Right ventricle myocardium inferior (tissue), 1 donor: ENCODE results near the gene RPH3AL. TPM values are rescaled to one million over a fixed set of nuclear protein-coding genes. Genes with fewer than 3 reads are reported as not detected.

Source experiments
- ATAC-seq: fragments of 200-7000 bp; cut with Tn5 transposase; one replicate; pipeline ENCODE4 v1.9.1; 2020; ENCODE audit warnings: mild to moderate bottlenecking, moderate library complexity
- DNase-seq: peaks from one replicate; pipeline ENCODE4 v3.0.0; 2021; ENCODE audit errors: missing footprints
- intact Hi-C: fragments of 100-400 bp; cut with DNase I; formaldehyde crosslinking; loops from one replicate; pipeline ENCODE4 v1.11.0; 2022
- total RNA-seq: library from RNA; stranded (reverse); fragmentation: NEBNext Ultra II Directional; extraction: Animal tissue kit (Norgen Biotek cat#: 25700); gene quantifications from one replicate; pipeline ENCODE4 v1.2.1, GENCODE V29; 2021
- donor health status: DM: no; HTN: yes; CAD: no; lungs with severe emphysema.

Gene RPH3AL
- total RNA-seq, 1 donor from 2014 or later, result 3.6 TPM

DNA sequence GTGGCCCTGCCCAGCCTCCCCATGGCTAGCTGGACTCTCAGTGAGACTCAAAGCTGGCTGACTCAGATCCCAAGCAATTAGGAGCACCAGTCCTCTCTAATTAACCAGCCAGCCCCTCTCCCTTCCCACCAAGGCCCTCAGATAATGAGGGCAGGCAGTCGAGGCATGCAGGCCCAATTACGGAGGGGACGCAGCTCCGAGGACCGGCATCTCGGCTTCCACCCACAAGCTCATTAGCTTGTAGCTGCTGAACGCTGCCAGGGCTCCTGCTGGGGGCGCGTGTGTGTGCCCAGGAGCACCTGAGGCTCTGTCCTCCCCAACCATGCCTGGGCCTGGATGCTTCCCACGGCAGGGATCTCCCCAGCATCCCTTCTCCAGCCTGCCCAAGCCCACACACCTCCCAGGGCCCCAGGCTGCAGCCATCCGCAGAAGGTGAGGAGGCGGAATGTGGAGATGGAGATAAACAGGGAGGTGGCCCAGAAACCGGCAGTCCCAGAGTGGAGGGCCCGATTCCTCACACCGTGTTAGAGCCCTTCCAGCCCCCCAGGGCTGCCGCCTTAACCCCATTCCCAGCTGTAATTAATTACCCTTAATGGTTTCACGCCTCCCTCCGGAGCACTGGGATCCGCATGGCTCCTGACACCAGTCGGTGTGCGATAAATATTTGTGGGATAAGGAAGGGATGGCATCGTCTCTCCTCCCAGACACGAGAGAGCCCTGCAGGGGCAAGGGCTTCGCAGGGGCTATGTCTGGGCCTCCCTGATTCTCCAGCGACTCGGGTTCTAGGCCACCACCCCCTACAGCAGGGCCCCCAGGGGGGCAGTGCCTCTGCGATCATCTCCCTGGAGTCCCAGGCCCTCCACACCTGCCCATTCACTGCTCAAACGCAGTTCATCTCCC, 42.2 kb downstream of the RPH3AL start:
- ATAC-seq, result no peak
- DNase-seq, result peak; percentile 40
- intact Hi-C loops, result no loop called here

DNA sequence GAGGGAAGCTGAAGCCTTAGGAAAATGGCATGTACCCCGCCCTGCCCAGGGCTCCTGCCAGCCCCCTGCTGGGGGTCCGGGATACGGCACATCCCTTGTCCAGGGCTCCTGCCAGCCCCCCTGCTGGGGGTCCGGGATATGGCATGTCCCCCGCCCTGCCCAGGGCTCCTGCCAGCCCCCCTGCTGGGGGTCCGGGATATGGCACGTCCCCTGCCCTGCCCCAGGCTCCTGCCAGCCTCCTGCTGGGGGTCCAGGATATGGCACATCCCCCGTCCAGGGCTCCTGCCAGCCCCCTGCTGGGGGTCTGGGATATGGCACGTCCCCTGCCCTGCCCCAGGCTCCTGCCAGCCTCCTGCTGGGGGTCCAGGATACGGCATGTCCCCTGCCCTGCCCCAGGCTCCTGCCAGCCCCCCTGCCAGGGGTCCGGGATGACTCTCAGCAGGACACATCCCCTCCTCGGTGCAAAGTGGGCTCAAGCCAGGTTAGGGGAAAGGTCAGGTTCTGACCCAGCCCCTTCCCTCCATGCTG, 43.2 kb downstream of the RPH3AL start:
- DNase-seq (peak; percentile 42), ATAC-seq (no peak)
- intact Hi-C loops, result loop anchor here (5.0 kb wide), 1 partner anchor 127 kb away; the partner anchor contains the start of gene DOC2B

DNA sequence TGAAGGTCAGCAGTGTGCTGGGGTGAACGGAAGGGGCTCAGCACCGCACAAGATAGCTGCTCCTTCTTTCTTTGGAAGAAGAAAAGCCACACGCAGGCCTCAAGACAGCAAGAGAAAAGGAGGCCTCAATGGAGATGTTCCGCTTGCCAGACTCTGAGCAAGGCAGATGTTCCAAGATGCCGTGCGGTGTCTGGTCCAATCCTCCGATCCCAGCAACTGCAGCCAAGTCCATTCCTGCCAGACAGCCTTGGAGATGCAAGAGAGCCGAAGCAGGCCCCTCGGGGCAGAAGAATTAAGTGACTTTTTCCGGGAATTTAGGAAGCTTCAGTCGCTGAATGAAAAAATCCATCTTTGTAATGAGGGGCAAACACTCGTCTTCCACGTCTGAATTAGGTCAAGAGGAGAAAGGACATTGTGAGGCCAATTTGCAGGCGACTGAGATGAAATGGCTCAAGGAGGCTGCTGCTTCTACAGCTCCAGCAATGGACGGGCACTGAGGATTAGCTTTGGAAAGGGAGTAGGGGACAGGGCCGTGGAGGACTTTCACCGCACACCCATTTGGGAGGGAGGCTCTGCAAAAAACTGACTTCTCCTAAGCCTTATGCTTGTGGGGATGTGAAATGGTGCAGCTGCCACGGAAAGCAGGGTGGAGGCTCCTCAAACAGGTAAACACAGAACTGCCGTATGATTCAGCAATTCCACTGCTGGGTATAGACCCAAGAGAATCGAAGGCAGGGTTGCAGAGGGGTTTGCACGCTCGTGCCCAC, 44.7 kb downstream of the RPH3AL start:
- intact Hi-C loops, result loop anchor here (5.0 kb wide), 1 partner anchor 126 kb away; the partner anchor contains the start of gene DOC2B
- ATAC-seq (peak; percentile 78), DNase-seq (peak; percentile 76)

DNA sequence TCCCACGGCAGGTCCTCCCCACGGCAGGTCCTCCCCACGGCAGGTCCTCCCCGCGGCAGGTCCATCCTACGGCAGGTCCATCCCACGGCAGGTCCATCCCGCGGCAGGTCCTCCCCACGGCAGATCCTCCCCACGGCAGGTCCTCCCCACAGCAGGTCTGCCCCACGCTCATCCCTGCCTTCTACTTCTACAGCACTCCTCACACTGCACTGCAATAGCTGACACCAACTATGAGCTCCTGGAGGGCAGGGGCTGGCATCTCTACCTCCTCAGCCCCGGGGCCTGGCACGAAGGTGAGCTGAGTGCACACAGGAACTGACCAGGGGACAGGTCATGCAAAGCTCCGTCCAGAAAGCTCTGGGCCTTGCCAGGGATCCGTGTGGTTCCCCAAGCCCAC, 45.3 kb downstream of the RPH3AL start:
- DNase-seq (peak; percentile 50), ATAC-seq (no peak)
- intact Hi-C loops, result loop anchor here (5.0 kb wide), 1 partner anchor 125 kb away; the partner anchor contains the start of gene DOC2B

DNA sequence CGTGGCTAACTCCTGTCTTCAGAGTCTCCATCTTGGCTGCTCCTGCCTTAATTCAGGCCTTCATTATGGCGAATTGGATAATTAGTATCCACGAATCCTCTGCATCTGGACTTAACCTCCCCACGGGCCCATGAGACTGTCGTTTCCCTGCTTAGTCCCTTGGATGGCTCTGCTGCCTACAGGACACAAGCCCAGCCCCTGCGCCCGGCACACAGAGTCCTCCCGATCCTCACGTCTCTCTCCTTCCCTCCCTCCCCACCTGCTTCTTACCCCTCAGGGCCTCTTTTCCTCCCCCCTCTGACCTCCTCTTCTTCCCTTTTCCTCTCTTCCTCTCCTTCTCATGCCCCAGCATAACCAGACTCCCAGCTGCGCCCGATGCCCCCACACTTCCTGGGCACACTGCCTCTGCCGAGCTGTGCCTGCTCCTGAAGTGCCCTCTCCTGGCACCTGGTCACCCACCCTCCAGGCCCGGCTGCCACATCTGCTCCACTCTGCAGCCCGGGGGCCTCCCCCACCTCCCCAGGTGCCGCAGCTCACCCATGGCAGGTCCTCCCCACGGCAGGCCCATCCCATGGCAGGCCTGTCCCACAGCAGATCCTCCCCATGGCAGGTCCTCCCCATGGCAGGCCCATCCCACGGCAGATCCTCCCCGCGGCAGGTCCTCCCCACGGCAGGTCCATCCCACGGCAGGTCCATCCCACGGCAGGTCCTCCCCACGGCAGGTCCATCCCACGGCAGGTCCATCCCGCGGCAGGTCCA, 45.9 kb downstream of the RPH3AL start:
- DNase-seq (peak; percentile 40), ATAC-seq (no peak)
- intact Hi-C loops, result loop anchor here (5.0 kb wide), 1 partner anchor 124 kb away; the partner anchor contains the start of gene DOC2B

DNA sequence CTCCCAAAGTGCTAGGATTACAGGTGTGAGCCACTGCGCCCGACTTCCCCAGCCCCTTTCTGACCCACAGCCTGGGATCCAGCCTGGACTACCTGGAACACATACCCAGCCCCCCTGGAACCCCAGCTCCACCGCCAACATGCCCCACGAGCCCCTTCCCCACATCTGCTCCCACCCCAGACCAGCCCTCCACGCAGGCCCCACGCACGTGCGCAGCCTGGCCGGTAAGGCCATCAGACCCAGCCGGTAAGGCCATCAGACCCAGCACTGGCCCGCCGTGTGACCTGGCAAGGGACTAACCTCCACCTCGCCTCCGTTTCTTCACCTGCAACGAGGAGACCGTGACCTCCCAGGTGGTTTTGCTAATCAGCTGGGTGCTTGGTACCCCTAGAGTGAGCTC, 46.5 kb downstream of the RPH3AL start:
- intact Hi-C loops, result loop anchor here (5.0 kb wide), 1 partner anchor 124 kb away; the partner anchor contains the start of gene DOC2B
- DNase-seq, result peak; percentile 5

DNA sequence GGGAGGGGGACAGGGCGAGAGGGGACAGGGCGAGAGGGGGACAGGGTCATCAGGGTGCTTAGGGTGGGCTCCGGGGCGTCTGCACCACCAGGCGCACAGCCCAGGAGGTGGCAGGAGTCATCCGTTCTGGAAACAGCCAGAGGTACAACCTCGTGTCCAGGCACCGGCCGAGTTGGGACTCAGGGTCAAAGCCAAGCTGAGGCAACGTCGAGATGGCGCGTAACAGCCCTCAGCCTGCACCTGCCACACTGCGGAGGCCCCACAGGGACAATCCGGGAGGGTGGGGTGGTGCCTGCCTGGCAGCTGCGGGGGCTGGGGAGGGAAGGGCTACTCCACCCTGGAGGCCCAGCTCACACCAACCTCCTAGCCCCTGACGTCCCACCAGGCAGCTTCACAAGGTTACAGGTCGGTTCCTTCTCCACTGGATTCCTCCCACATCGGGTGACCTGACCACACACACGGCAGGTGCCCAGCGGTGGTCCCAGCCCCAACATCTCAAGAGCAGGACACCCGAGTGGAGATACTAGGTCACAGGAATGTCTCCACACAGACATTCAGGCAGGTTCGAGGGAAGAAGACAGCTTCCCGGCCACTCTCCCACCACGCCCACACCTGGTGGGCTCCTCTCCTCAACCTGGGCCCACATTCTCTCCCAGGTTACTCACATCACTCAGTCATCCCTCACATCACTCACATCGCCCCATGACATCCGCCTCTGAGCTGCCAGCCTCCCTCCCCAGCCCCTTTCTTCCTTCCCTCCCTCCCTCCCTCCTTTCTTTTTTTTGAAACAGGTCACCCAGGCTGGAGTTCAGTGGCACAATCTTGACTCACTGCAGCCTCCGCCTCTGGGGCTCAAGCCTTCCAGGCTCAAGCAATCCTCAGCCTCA, 47.3 kb downstream of the RPH3AL start:
- intact Hi-C loops, result loop anchor here (5.0 kb wide), 1 partner anchor 123 kb away; the partner anchor contains the start of gene DOC2B
- ATAC-seq, result no peak
- peak; percentile 58 for DNase-seq

More for the DNA sequence above, 46.5 kb downstream of the RPH3AL start:
- no peak for ATAC-seq

DNA sequence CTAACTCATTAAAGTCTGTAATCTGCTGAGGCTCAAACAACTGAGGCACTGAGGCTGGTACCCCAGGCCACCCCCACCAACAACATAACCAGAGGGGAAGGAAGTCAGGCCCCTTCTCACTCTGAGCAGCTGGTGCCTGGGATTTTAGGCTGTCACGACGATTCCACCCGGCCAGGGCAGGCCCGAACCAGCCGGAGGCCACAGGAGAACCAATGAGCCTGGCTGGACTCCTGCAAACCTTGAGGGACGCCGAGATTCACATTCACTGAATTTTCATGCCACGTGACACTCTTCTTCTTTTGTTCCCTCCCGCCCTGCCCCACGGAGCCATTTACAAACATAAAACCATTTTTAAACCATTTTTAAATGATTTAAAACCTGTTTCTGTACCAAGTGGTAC, 48.1 kb downstream of the RPH3AL start:
- no peak for ATAC-seq
- peak; percentile 49 for DNase-seq
- intact Hi-C loops, result loop anchor here (5.0 kb wide), 1 partner anchor 42 kb away; no protein-coding TSS in a partner anchor

DNA sequence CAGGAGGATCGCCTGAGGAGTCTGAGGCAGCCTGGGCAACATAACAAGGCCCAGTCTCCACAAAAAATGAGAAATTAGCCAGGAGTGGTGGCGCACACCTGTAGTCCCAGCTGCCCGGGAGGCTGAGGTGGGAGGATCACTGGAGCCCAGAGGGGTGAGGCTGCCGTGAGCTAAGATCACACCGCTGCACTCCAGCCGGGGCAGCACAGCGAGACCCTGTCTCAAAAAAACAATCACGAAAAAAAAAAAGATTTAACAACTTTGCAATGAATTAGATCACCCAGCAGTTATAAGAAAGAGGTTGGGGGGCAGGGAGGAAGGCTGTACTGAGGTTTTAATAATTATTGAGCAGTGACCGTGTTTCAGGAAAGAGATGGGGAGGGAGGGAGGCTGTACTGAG, 49.4 kb downstream of the RPH3AL start:
- ATAC-seq, result no peak
- peak; percentile 17 for DNase-seq
- intact Hi-C loops, result loop anchor here (5.0 kb wide), 1 partner anchor 41 kb away; no protein-coding TSS in a partner anchor

DNA sequence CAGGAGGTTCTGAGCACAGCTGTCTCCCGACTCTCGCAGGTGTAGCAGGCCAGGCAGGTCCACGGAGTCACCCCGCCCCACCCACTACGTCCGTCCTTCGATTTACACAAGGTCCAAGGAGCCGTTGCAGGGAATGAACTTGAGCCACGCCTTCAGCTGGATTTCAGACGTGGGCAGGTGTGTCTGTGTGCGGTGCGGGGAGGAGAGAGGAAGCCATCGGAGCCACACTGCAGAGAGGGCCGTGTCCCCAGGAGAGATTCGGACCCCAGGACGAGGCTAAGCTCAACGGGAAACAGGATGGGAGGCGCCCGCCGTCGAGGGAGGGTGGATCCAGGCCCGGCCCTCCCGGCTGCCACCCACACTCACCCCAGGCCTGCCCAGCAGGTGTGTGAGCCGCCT, 50.3 kb downstream of the RPH3AL start:
- ATAC-seq, result no peak

DNA sequence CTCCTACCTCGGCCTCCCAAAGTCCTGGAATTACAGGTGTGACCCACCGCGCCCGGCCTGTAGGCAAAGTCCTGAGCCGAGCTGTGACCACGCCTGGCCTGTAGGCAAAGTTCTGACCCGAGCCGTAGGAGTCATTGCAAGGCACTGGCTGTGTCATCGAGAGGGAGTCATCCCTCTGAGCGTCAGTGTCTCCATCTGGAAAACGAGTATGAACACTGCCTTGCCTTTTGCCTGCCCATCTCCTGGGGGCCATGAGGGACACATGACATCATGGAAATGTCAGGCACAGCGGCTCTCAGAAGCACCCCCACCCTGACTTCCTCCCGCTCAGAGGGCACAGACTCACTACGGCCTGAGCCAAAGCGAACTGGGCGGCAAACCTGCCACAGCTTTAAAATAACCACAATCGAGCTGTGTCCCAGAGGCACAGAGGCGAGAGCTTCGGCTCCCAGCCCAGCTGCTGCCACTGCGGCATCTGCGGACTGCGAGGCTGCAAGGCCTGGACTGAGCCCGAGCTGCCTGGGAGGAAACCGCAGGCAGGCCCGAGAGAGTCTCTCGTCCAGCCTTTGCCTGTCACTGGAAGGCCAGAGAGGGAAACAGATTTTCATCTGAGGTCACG, 50.8 kb downstream of the RPH3AL start:
- intact Hi-C loops, result loop anchor here (5.0 kb wide), 1 partner anchor 39 kb away; no protein-coding TSS in a partner anchor

More for the DNA sequence above, 50.3 kb downstream of the RPH3AL start:
- peak; percentile 60 for DNase-seq
- intact Hi-C loops, result loop anchor here (5.0 kb wide), 1 partner anchor 40 kb away; no protein-coding TSS in a partner anchor

DNA sequence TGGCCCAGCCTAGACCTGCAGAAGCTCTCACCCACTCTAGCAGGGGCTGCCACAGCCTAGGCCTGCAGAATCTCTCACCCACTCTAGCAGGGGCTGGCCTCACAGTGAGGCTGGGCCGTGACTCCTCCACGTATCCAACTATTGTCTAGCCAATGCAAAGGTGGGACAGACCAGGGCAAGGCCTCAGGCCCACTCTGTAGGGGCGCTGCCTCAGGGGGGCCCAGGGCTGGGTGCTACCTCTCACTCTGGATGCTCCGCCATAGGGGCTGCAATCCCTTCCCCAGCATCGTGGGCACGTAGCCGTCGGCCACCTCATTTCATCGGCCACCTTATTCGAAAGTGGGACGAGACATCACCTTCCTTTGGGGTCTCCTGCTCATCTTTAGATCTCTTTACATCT, 51.7 kb downstream of the RPH3AL start:
- ATAC-seq (no peak), DNase-seq (peak; percentile 31)
- intact Hi-C loops, result loop anchor here (5.0 kb wide), 1 partner anchor 39 kb away; no protein-coding TSS in a partner anchor

More for the DNA sequence above, 50.8 kb downstream of the RPH3AL start:
- ATAC-seq (peak; percentile 43), DNase-seq (peak; percentile 72)

DNA sequence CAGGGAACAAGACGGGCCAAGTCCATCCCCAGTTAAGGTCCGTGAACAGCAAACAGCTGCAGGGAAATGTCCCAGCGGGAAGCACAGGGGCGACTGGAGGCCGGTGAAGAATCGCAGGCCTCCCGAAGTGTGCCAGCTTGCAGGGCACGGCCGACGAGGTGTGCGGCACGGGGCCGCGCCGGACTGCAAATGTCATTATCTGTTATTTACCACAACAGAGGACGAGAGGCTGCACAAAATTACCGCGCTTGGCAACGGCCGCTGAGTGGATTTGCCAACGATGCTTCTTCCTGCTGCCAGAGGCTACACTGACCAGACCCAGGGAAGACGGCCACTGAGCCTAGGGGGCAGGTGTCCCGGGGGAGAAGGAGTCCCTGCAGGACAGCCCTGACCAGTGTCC, 53.1 kb downstream of the RPH3AL start:
- DNase-seq (peak; percentile 46), ATAC-seq (no peak)
- intact Hi-C loops, result no loop called here

DNA sequence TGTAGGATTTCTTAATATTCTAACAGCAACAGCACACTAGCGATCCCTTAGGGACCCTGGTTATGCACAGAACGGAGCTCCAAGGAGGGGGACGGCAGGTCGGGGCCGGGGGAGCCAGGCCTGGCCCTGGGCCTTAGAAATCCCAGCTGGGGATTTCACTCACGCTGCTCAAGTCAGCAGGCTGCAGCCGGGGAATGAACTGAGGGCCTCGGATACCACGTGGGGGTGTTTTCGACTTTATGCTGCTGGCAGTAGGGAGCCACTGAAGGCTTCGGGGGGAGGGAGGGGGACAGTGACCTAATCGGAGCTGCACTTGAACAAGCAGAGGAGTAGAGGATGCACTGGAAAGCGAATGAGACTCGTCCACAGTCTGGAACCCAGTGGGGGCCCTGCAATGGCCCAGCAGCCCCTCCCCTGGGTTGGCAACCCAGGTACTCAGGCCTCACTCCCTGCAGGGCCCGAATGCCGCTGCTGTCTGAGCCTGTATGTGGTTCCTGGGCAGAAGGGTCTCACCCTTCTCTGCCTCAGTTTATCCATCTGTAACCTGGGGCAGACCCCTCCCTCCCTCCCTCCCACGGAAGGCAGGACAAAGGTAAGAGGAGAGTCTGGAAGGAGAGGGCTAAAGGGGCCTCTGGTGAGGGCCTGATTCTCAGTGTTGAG, 53.7 kb downstream of the RPH3AL start:
- ATAC-seq (peak; percentile 91), DNase-seq (peak; percentile 50)
- intact Hi-C loops, result no loop called here

DNA sequence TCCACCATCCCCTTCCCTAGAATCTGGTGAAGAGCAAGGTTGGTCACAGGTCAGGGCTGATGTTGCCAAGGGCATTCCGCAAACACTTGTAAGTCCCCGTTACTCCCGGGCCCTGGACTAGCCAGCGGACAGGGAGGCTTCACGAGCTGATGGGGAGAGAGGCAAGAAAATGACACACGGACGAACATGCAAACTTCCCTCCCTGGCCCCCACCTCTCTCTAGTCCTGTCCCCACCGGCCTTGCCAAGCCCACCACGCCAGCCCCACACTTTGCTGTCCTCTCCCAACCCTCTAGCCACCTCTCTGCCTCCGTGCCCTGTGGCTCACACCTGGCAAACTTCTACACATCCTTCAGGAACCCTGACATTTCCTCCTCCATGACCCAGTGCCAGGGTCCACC, 54.8 kb downstream of the RPH3AL start:
- no peak for ATAC-seq
- intact Hi-C loops, result no loop called here
- DNase-seq, result peak; percentile 59
